MCF 10A (cell line): Measurements from ENCODE around the gene AKAP13. TPM values are rescaled to one million over a fixed set of nuclear protein-coding genes. Genes with fewer than 3 reads are reported as not detected.
A peak's percentile ranks its signal among the peaks of the same experiment; 100 is the strongest.
"Not testable (repeated sequence)": the region's sequence is repeated elsewhere in the genome, so short reads cannot be mapped to it uniquely, and the experiment has no call there.

Experiments
- BruUV-seq: library from RNA; stranded (reverse); fragments of 400-500 nt; replicated peaks from 2 replicates; lab custom pipeline; 2021; lab: Mats Ljungman, UMichigan
- CTCF ChIA-PET: fragments of 300-600 bp; sonication (Branson Sonifier 250); formaldehyde crosslinking; extraction: SDS; loops from one replicate; lab custom pipeline; 2021; ENCODE audit warnings: antibody characterized with exemption, inconsistent platforms; lab: Yijun Ruan, JAX
- POLR2A ChIA-PET: fragments of 300-600, 350-650 bp; sonication (Branson Sonifier 250); formaldehyde crosslinking; extraction: SDS; loops from one replicate; lab custom pipeline; 2020; ENCODE audit warnings: antibody characterized with exemption, inconsistent platforms; lab: Yijun Ruan, JAX
- DNase-seq: peaks from one replicate; pipeline ENCODE4 v3.0.0-alpha.2; 2018; ENCODE audit not compliant: unreplicated experiment
- H3K27ac Mint-ChIP-seq: one replicate; pipeline ENCODE4 v1.8.0; 2022; ENCODE audit warnings: mild to moderate bottlenecking, low read depth, mixed read lengths; ENCODE audit not compliant: unreplicated experiment
- H3K27me3 Mint-ChIP-seq: one replicate; pipeline ENCODE4 v1.8.0; 2022; ENCODE audit warnings: mixed read lengths; ENCODE audit not compliant: insufficient read depth, unreplicated experiment
- H3K36me3 Mint-ChIP-seq: one replicate; pipeline ENCODE4 v1.8.0; 2022; ENCODE audit warnings: mild to moderate bottlenecking, moderate library complexity, mixed read lengths; ENCODE audit not compliant: insufficient read depth, unreplicated experiment
- H3K4me1 Mint-ChIP-seq: one replicate; pipeline ENCODE4 v1.8.0; 2022; ENCODE audit warnings: mixed read lengths; ENCODE audit not compliant: insufficient read depth, unreplicated experiment
- H3K4me3 Mint-ChIP-seq: one replicate; pipeline ENCODE4 v1.8.0; 2022; ENCODE audit warnings: mild to moderate bottlenecking, moderate library complexity, mixed read lengths; ENCODE audit not compliant: unreplicated experiment
- H3K9me3 Mint-ChIP-seq: one replicate; pipeline ENCODE4 v1.8.0; 2022; ENCODE audit warnings: mixed read lengths; ENCODE audit not compliant: unreplicated experiment
- intact Hi-C: fragments of 100-400 bp; cut with micrococcal nuclease; formaldehyde crosslinking; loops from 2 replicates; pipeline ENCODE4 v1.14.1; 2022
- total RNA-seq: library from RNA; stranded (reverse); gene quantifications from 2 replicates; pipeline ENCODE4 v1.2.3, GENCODE V29; 2022
- TF ChIP-seq, protein P1 (sequence below): fragments of 200-600 bp; IDR thresholded peaks from one replicate; pipeline ENCODE4 v1.8.0; 2022; ENCODE audit warnings: antibody characterized with exemption, mild to moderate bottlenecking; ENCODE audit not compliant: unreplicated experiment

Gene AKAP13
- total RNA-seq, 1 experiment from 2014 or later = 65.7 TPM

DNA sequence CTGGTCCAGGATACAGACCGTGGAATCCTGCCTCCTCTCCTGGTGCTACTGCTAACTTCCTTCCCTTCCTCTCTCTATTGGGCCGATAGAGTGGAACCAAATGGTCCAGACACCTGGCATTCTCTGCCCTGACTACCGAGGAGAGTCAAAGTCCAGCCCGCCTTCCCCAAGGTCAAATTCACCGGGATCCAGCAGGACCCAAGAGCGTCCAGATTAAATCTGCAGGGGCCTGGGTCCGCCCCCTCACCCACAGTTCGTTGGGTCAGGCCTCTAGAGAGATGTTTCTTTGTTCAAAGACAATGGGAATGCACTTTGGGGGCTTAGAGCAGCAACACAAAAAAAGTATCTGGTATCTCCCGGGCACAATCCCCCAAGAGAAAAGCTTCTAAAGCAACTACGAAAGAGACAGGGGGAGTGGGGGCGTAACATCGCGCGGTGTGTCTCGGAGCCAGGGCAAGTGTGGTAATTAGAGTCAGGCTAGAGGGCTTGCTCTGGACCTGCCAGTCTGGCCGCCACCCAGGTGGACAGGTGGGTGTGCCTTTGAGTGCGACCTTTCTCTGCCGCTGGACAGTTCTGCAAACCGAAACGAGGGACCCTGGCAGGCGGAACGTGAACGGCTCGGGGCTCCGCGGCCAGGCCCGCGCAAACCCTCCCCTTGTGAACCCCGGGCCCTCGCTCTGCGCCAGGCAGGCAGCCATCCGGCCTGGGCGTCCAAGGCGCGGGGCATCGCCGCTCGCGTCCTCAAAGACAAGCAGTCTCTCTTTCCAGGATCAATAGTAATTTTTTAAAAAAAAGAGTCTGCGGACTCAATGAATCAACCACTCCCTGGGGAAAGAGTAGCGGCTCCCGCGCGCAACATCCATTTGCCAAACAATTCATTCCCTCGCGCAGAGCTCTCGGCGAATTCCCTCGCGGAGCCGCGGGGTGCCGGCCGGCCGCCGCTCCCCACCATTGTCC, 413.5 kb downstream of the AKAP13 start:
- H3K27ac Mint-ChIP-seq = peak overlapping the region; percentile 32
- BruUV-seq = TSS peak; percentile 46
- H3K4me3 Mint-ChIP-seq = peak overlapping the region; percentile 80
- no peaks in the 10 kb centered on the region for H3K9me3 Mint-ChIP-seq
- no peaks in the 10 kb centered on the region for H3K27me3 Mint-ChIP-seq
- peak; percentile 27 for DNase-seq
- ChIA-PET CTCF (interaction anchor here (0.7 to 1.2 kb wide), 2 partner anchors 11 to 523 kb away, joined by 3 read pairs; no protein-coding TSS in a partner anchor), POLR2A (interaction anchor here (0.7 to 2.2 kb wide), 8 partner anchors 8 to 372 kb away, joined by 3 to 13 read pairs (median 3); no protein-coding TSS in a partner anchor)
- TF ChIP-seq, protein P1, sequence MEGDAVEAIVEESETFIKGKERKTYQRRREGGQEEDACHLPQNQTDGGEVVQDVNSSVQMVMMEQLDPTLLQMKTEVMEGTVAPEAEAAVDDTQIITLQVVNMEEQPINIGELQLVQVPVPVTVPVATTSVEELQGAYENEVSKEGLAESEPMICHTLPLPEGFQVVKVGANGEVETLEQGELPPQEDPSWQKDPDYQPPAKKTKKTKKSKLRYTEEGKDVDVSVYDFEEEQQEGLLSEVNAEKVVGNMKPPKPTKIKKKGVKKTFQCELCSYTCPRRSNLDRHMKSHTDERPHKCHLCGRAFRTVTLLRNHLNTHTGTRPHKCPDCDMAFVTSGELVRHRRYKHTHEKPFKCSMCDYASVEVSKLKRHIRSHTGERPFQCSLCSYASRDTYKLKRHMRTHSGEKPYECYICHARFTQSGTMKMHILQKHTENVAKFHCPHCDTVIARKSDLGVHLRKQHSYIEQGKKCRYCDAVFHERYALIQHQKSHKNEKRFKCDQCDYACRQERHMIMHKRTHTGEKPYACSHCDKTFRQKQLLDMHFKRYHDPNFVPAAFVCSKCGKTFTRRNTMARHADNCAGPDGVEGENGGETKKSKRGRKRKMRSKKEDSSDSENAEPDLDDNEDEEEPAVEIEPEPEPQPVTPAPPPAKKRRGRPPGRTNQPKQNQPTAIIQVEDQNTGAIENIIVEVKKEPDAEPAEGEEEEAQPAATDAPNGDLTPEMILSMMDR = no peak
- intact Hi-C loops = loop anchor here (1.0 kb wide), 1 partner anchor 64 kb away; no protein-coding TSS in a partner anchor
- peaks cover 22% of the 10 kb centered on the region for H3K4me1 Mint-ChIP-seq
- no peaks in the 10 kb centered on the region for H3K36me3 Mint-ChIP-seq

DNA sequence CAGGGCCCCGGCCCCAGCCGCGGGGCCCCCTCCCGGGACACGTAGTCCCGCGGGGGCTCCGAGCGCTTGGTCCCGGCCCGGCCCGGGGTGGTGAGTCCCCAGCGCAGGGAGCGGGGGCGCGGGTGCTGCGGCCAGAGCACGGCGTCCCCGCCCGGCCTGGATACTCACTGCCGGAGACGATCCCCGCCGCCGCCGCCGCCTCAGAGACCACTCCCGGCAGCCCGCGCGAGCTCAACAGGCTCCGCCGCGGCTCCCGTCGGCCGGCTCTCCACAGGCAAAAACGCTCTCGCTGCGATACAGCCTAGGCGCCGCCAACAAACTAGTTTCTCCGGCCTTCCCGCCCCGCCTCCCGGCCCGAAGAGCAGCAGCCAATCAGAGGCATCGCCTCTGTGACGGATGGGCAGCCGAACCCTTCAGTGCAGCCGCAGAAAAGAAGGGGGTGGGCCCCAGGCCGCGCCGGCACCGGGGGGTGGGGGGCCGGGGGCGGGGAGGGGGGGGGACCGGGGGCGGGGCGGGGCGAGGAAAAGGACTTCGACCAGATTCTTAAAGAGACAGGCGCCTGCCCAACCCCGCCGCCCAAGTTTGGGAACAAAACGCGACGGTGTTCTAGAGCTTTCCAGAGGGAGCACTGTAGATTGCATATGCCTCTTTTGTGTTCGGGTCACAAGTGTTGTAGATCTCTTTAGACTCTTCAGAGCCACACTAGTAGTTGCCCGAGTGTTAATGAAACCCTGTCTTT, 414.4 kb downstream of the AKAP13 start, which contains the start of gene KLHL25:
TSS of gene KLHL25 (minus strand) at position 328 of the 739 bp plus-strand sequence. CDS start 25,115 bp downstream, outside the sequence.
- Mint-ChIP-seq H3K27ac (peak within 1 kb of the TSS; percentile 32), H3K36me3 (no peaks in the 10 kb centered on the region), H3K27me3 (no peaks in the 10 kb centered on the region), H3K4me1 (peaks cover 22% of the 10 kb centered on the region), H3K9me3 (no peaks in the 10 kb centered on the region), H3K4me3 (peak within 1 kb of the TSS; percentile 80)
- ChIA-PET POLR2A (interaction anchor here (0.7 to 2.2 kb wide), 5 partner anchors 9 to 371 kb away, joined by 3 to 13 read pairs (median 3); no protein-coding TSS in a partner anchor), CTCF (interaction anchor here (0.7 to 4.0 kb wide), 2 partner anchors 46 to 522 kb away, joined by 3 to 25 read pairs; no protein-coding TSS in a partner anchor)
- intact Hi-C loops = loop anchor here (1.0 kb wide), 1 partner anchor 64 kb away; no protein-coding TSS in a partner anchor
- DNase-seq = peak; percentile 95
- BruUV-seq = no TSS peak
- TF ChIP-seq, protein P1 = no peak

DNA sequence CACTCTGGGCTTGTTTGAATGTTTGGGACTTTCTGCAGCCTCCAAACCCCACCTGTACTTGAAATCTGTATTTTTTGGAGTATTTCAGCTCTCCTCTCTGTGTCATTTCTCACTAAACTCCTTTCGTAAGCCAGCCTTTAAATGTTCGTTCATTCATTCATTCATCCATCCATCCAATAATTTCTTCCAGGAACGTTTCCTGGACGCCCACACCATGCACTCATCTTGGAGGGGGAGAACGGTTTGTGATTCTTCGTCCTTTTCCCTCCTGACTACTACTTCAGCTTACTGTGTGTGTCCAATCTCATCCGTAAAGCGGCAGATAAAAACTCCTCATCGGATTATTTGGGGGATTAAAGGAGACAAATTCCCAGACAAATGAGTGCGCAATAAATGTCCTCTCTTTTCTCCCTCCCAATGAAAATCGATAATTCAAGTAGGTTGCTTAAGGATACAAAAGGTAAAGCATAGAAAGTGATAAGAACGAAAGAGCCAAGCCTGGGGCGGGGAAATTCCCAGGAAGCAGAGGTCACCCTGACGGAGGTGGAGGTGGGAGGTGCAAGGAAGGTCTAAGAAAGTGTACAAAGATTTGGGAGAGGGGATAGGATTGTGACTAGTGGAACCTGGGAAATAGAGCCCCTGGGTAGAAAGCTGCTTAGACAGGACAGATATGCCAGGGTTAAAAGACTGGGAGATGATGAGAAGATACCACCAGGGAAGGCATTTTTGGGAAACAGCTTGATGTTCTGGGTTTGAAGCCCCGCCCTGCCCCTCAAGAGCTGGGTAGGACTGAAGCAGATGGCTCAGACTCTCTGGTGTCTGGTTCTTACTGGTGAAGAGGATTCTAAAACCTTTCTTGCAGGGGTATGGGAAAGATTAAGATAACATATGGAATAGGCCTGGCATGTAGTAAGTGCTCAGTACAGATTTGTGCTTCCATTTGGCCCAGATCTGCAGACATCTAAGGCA, 415.2 kb downstream of the AKAP13 start:
- intact Hi-C loops = no loop called here
- no TSS peak for BruUV-seq
- no peak for DNase-seq
- TF ChIP-seq, protein P1 = no peak
- no peaks in the 10 kb centered on the region for H3K27me3 Mint-ChIP-seq
- ChIA-PET POLR2A (interaction anchor here (2.2 kb wide), 1 partner anchor 10 kb away, joined by 13 read pairs; no protein-coding TSS in a partner anchor), CTCF (interaction anchor here (0.6 to 4.0 kb wide), 5 partner anchors 8 to 62 kb away, joined by 3 to 25 read pairs (median 3); no protein-coding TSS in a partner anchor)
- H3K27ac Mint-ChIP-seq = no peak overlapping the region
- H3K4me3 Mint-ChIP-seq = peak overlapping the region; percentile 80
- no peaks in the 10 kb centered on the region for H3K9me3 Mint-ChIP-seq
- H3K36me3 Mint-ChIP-seq = no peaks in the 10 kb centered on the region
- peaks cover 29% of the 10 kb centered on the region for H3K4me1 Mint-ChIP-seq

DNA sequence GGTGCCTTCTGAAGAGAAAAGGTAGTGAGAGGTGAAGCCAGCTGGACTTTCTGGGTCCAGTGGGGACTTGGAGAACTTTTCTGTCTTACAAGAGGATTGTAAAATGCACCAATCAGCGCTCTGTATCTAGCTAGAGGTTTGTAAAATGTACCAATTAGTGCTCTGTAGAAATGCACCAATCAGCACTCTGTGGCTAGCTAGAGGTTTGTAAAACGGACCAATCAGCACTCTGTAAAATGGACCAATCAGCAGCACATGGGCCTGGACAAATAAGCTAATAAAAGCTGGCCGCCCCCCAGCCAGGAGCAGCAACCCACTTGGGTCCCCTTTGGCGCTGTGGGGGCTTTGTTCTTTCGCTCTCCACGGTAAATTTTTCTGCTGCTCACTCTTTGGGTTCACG, 416.0 kb downstream of the AKAP13 start:
- peaks cover 31% of the 10 kb centered on the region for H3K4me1 Mint-ChIP-seq
- intact Hi-C loops = not testable (repeated sequence)

More for the DNA sequence above, 416.0 kb downstream of the AKAP13 start:
- H3K27ac Mint-ChIP-seq, H3K36me3 Mint-ChIP-seq, DNase-seq, H3K4me3 Mint-ChIP-seq, H3K9me3 Mint-ChIP-seq, BruUV-seq, H3K27me3 Mint-ChIP-seq: not testable (repeated sequence)
- POLR2A ChIA-PET = interaction anchor here (0.8 kb wide), 1 partner anchor 10 kb away, joined by 3 read pairs; no protein-coding TSS in a partner anchor
- CTCF ChIA-PET = interaction anchor here (0.6 to 4.0 kb wide), 8 partner anchors 9 to 1313 kb away, joined by 3 to 25 read pairs (median 4); no protein-coding TSS in a partner anchor
